HepG2 (cell line): ENCODE data around the gene EMC10. TPM values are rescaled to one million over a fixed set of nuclear protein-coding genes. Genes with fewer than 3 reads are reported as not detected.

Experiments used
- CEBPG ChIP-seq: IDR thresholded peaks from 2 replicates; pipeline ENCODE4 v1.6.1; 2016
- FOXA3 ChIP-seq: IDR thresholded peaks from 2 replicates; pipeline ENCODE4 v1.6.1; 2016; ENCODE audit warnings: missing genetic modification reagents, missing compliant biosample characterization
- FOXJ3 ChIP-seq: sonication (generic); formaldehyde crosslinking; IDR thresholded peaks from 2 replicates; pipeline ENCODE4 v1.4.0; 2020; ENCODE audit warnings: missing genetic modification reagents, mild to moderate bottlenecking, borderline replicate concordance
- GABPB1 ChIP-seq: IDR thresholded peaks from 2 replicates; pipeline ENCODE4 v1.6.1; 2016; ENCODE audit warnings: mild to moderate bottlenecking, missing genetic modification reagents, moderate library complexity, missing compliant biosample characterization
- GLI4 ChIP-seq: sonication (generic); formaldehyde crosslinking; IDR thresholded peaks from 2 replicates; pipeline ENCODE4 v1.5.1; 2020; ENCODE audit warnings: missing genetic modification reagents, mild to moderate bottlenecking, moderate library complexity, borderline replicate concordance
- GPBP1L1 ChIP-seq: sonication (generic); formaldehyde crosslinking; IDR thresholded peaks from 2 replicates; pipeline ENCODE4 v1.5.0; 2020; ENCODE audit warnings: mild to moderate bottlenecking, missing genetic modification reagents
- NR3C1 ChIP-seq: sonication (generic); formaldehyde crosslinking; IDR thresholded peaks from 2 replicates; pipeline ENCODE4 v1.4.0; 2020; ENCODE audit warnings: missing genetic modification reagents
- PHF21A ChIP-seq: sonication (generic); formaldehyde crosslinking; IDR thresholded peaks from 2 replicates; pipeline ENCODE4 v1.5.0; 2020; ENCODE audit warnings: mild to moderate bottlenecking, missing genetic modification reagents
- SCMH1 ChIP-seq: sonication (generic); formaldehyde crosslinking; IDR thresholded peaks from 2 replicates; pipeline ENCODE4 v1.9.0; 2021; ENCODE audit warnings: missing genetic modification reagents, mild to moderate bottlenecking, borderline replicate concordance
- SIX4 ChIP-seq: sonication (generic); formaldehyde crosslinking; IDR thresholded peaks from 2 replicates; pipeline ENCODE4 v1.4.0; 2020; ENCODE audit warnings: missing genetic modification reagents
- TEAD3 ChIP-seq: optimal IDR thresholded peaks from 2 replicates; pipeline ENCODE3; 2016; ENCODE audit warnings: borderline replicate concordance
- ZBTB33 ChIP-seq: sonication (generic); formaldehyde crosslinking; IDR thresholded peaks from 2 replicates; pipeline ENCODE4 v1.4.0; 2020; ENCODE audit warnings: missing genetic modification reagents
- ZBTB34 ChIP-seq: sonication (generic); formaldehyde crosslinking; IDR thresholded peaks from 2 replicates; pipeline ENCODE4 v1.8.0; 2022; ENCODE audit warnings: mild to moderate bottlenecking, missing genetic modification reagents
- ZBTB43 ChIP-seq: sonication (generic); formaldehyde crosslinking; conservative IDR thresholded peaks from 2 replicates; pipeline ENCODE4 v1.4.0; 2020; ENCODE audit warnings: missing genetic modification reagents
- ZNF142 ChIP-seq: sonication (generic); formaldehyde crosslinking; IDR thresholded peaks from 2 replicates; pipeline ENCODE4 v1.4.0; 2020; ENCODE audit warnings: missing genetic modification reagents
- ZNF205 ChIP-seq: IDR thresholded peaks from 2 replicates; pipeline ENCODE4 v1.6.1; 2018; ENCODE audit warnings: missing biosample characterization, missing genetic modification reagents
- ZNF558 ChIP-seq: sonication (generic); formaldehyde crosslinking; IDR thresholded peaks from 2 replicates; pipeline ENCODE4 v1.9.0; 2022; ENCODE audit warnings: mild to moderate bottlenecking, missing genetic modification reagents, borderline replicate concordance
- ZSCAN21 ChIP-seq: sonication (generic); formaldehyde crosslinking; IDR thresholded peaks from 2 replicates; pipeline ENCODE4 v1.8.0; 2022; ENCODE audit warnings: mild to moderate bottlenecking, missing genetic modification reagents, moderate library complexity, borderline replicate concordance
- polyA plus RNA-seq, 8 experiments: library from polyadenylated mRNA; depleted of rRNA in 3 of 8; stranded (reverse) in 7 of 8; unstranded in 1 of 8; fragments of >200 nt; fragmentation: Illumina TruSeq in 4 of 8; extraction: Trizol in 4 of 8; gene quantifications; 2 replicates each; pipeline versions ENCODE4 v1.2.1 to v1.2.3, GENCODE V29; 2011 to 2016; ENCODE audit warnings: low read depth in 4 of 8, missing spikeins in 1 of 8, mixed read lengths in 1 of 8; ENCODE audit not compliant: insufficient read depth in 1 of 8
- total RNA-seq, 5 experiments: library from RNA; depleted of rRNA; stranded (reverse); fragments of >200 nt; fragmentation: Illumina TruSeq; extraction: Trizol; gene quantifications; 2 replicates each; pipeline ENCODE4 v1.2.3, GENCODE V29; 2016; ENCODE audit warnings: low read depth in 1 of 5

Gene EMC10
- total and polyA plus RNA-seq, 2 of the 13 experiments (the other 11 are each of a cell fraction or from before 2014, with no cell fraction given): not detected

- TF ChIP-seq ZSCAN21 (no peak; the same call in 1 of the 2 replicates), ZBTB43 (no peak), CEBPG (CRISPR knock-in tag) (no peak), SIX4 (CRISPR knock-in tag) (no peak), PHF21A (CRISPR knock-in tag) (0 out of 2 replicates have a peak, but pooled peaks have one; percentile 39), FOXJ3 (CRISPR knock-in tag) (no peak), NR3C1 (CRISPR knock-in tag) (no peak), GABPB1 (CRISPR knock-in tag) (peak; percentile 97), FOXA3 (CRISPR knock-in tag) (no peak; the same call in 1 of the 2 replicates), GPBP1L1 (CRISPR knock-in tag) (no peak), ZNF142 (CRISPR knock-in tag) (no peak), GLI4 (no peak), TEAD3 (peak; percentile 8), ZBTB33 (CRISPR knock-in tag) (no peak), ZBTB34 (no peak), SCMH1 (CRISPR knock-in tag) (no peak), ZNF205 (CRISPR knock-in tag) (no peak), ZNF558 (CRISPR knock-in tag) (no peak)
Observed at GRCh38 chr19:50511069-50511822, 34.9 kb downstream of the EMC10 start, which contains the start of gene JOSD2 (continued).
